ENCODE results near the gene HMMR. TPM values are rescaled to one million over a fixed set of nuclear protein-coding genes. Genes with fewer than 3 reads are reported as not detected.
A peak's percentile ranks its signal among the peaks of the same experiment; 100 is the strongest.

HMMR gene
- polyA plus RNA-seq, 1 donor from 2014 or later = 3.5 TPM

DNA sequence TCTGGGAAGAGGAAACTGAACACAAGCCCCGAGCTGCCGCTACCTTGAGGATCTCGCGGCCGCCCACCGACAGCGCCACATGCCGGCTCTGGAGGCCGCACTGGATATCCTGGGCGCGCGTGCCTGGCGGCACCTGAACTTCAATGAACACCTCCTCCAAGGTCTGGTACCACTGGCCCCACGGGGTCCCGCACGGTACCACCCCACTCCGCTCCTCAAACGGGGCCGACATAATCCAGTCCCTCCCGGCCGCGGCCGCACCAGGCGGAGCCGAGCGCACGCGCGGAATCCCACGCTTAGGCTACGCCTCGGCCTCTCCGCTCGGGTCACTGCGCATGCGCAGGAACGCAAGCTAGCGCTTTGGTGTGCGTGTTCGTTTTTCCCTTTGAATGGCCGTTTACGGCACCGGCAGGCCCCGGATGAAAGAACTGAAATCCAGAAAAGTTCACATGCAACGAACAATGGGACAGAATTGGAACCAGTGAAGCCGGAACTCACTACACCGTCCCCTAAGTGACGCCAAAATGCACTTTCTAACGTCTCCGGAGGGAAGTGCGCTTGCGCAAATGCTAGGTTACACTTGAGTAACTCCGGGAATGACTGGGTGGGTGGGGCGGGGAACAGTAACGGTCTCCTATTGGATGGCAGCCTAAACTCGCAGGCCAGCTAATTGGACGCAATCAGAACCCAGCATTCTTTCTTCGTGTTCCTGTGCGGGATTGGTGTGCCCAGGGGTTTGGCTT is 442 bp upstream of the HMMR start, which contains the start of gene NUDCD2:
TSS of gene NUDCD2 (minus strand) at position 284 of the 743 bp plus-strand sequence. CDS start at position 232, 52 bp downstream.
- Histone ChIP-seq H3K9me2 (ENCODE audit: insufficient read depth, low read length) (no peaks in the 10 kb centered on the region), H2AFZ (ENCODE audit: low read depth, low read length) (peak within 1 kb of the TSS; percentile 85), H3K4me3 (ENCODE audit: low read length) (peak within 1 kb of the TSS; percentile 76), H3K79me2 (replicated peaks; ENCODE audit: insufficient read depth, low read length) (peaks cover 20% of the 10 kb centered on the region), H4K20me1 (ENCODE audit: insufficient read depth) (no peaks in the 10 kb centered on the region), H3K4me2 (ENCODE audit: low read length) (peak within 1 kb of the TSS; percentile 90), H3K36me3 (ENCODE audit: insufficient read depth, low read length) (no peaks in the 10 kb centered on the region), H3K9me3 (ENCODE audit: low read length) (no peaks in the 10 kb centered on the region), H3K27me3 (ENCODE audit: insufficient read depth, low read depth, low read length) (no peaks in the 10 kb centered on the region), H3K9ac (ENCODE audit: low read length) (peak within 1 kb of the TSS; percentile 82), H3K27ac (ENCODE audit: low read length) (peak within 1 kb of the TSS; percentile 87), H3F3A (ENCODE audit: insufficient read depth, low read length, poor library complexity, severe bottlenecking) (peaks cover 3% of the 10 kb centered on the region)
- TF ChIP-seq MXI1 (conservative IDR thresholded peaks at IDR 0.05; ENCODE audit: poor library complexity, severe bottlenecking) (peak; percentile 97), EP300 (conservative IDR thresholded peaks at IDR 0.05; ENCODE audit: poor library complexity, severe bottlenecking) (peak; percentile 64), EZH2 (IDR thresholded peaks at IDR 0.05; ENCODE audit: borderline replicate concordance, insufficient read depth, low read length, poor library complexity, severe bottlenecking) (no peak), TAF1 (IDR thresholded peaks at IDR 0.05; ENCODE audit: low read depth) (peak; percentile 95), SMC3 (conservative IDR thresholded peaks at IDR 0.05; ENCODE audit: poor library complexity) (peak; percentile 62), POLR2AphosphoS5 (IDR thresholded peaks at IDR 0.05) (peak; percentile 97), RAD21 (conservative IDR thresholded peaks at IDR 0.05) (peak; percentile 62)
- TF ChIP-seq, protein P1, sequence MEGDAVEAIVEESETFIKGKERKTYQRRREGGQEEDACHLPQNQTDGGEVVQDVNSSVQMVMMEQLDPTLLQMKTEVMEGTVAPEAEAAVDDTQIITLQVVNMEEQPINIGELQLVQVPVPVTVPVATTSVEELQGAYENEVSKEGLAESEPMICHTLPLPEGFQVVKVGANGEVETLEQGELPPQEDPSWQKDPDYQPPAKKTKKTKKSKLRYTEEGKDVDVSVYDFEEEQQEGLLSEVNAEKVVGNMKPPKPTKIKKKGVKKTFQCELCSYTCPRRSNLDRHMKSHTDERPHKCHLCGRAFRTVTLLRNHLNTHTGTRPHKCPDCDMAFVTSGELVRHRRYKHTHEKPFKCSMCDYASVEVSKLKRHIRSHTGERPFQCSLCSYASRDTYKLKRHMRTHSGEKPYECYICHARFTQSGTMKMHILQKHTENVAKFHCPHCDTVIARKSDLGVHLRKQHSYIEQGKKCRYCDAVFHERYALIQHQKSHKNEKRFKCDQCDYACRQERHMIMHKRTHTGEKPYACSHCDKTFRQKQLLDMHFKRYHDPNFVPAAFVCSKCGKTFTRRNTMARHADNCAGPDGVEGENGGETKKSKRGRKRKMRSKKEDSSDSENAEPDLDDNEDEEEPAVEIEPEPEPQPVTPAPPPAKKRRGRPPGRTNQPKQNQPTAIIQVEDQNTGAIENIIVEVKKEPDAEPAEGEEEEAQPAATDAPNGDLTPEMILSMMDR (IDR thresholded peaks at IDR 0.05; ENCODE audit: poor library complexity, severe bottlenecking) = peak; percentile 74
- TF ChIP-seq, protein P2, sequence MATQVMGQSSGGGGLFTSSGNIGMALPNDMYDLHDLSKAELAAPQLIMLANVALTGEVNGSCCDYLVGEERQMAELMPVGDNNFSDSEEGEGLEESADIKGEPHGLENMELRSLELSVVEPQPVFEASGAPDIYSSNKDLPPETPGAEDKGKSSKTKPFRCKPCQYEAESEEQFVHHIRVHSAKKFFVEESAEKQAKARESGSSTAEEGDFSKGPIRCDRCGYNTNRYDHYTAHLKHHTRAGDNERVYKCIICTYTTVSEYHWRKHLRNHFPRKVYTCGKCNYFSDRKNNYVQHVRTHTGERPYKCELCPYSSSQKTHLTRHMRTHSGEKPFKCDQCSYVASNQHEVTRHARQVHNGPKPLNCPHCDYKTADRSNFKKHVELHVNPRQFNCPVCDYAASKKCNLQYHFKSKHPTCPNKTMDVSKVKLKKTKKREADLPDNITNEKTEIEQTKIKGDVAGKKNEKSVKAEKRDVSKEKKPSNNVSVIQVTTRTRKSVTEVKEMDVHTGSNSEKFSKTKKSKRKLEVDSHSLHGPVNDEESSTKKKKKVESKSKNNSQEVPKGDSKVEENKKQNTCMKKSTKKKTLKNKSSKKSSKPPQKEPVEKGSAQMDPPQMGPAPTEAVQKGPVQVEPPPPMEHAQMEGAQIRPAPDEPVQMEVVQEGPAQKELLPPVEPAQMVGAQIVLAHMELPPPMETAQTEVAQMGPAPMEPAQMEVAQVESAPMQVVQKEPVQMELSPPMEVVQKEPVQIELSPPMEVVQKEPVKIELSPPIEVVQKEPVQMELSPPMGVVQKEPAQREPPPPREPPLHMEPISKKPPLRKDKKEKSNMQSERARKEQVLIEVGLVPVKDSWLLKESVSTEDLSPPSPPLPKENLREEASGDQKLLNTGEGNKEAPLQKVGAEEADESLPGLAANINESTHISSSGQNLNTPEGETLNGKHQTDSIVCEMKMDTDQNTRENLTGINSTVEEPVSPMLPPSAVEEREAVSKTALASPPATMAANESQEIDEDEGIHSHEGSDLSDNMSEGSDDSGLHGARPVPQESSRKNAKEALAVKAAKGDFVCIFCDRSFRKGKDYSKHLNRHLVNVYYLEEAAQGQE (IDR thresholded peaks at IDR 0.05; ENCODE audit: borderline replicate concordance) = peak; percentile 84

DNA sequence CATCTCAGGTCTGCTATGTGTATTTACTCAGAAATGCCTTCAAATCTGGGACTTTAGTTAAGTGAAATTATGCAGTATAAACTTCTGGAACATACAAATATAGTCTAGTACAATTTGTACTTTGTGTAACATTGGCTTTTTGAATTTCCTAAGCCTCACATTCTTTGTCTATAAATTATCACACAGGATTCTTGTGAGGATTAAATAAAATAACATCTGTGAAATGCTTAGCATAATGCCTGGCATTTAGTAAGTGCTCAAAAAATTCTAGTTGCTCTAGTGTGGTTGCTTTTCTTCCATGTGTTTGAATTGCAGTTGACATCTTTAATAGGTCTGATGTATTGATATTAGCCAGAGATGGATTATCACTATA is 2.6 kb downstream of the HMMR start:
- no peak for TF ChIP-seq SMC3 (conservative IDR thresholded peaks at IDR 0.05; ENCODE audit: poor library complexity)
- no peak for TF ChIP-seq EZH2 (IDR thresholded peaks at IDR 0.05; ENCODE audit: borderline replicate concordance, insufficient read depth, low read length, poor library complexity, severe bottlenecking)
- TF ChIP-seq TAF1 (IDR thresholded peaks at IDR 0.05; ENCODE audit: low read depth) = no peak
- TF ChIP-seq EP300 (conservative IDR thresholded peaks at IDR 0.05; ENCODE audit: poor library complexity, severe bottlenecking) = no peak
- TF ChIP-seq POLR2AphosphoS5 (IDR thresholded peaks at IDR 0.05) = no peak
- no peak for TF ChIP-seq RAD21 (conservative IDR thresholded peaks at IDR 0.05)
- TF ChIP-seq, protein P1 (IDR thresholded peaks at IDR 0.05; ENCODE audit: poor library complexity, severe bottlenecking) = no peak
- Histone ChIP-seq H3K9ac (ENCODE audit: low read length) (no peak overlapping the region), H3F3A (ENCODE audit: insufficient read depth, low read length, poor library complexity, severe bottlenecking) (peaks cover 3% of the 10 kb centered on the region), H3K9me3 (ENCODE audit: low read length) (no peaks in the 10 kb centered on the region), H3K79me2 (replicated peaks; ENCODE audit: insufficient read depth, low read length) (peaks cover 8% of the 10 kb centered on the region), H3K4me3 (ENCODE audit: low read length) (no peak overlapping the region), H4K20me1 (ENCODE audit: insufficient read depth) (no peaks in the 10 kb centered on the region), H3K9me2 (ENCODE audit: insufficient read depth, low read length) (no peaks in the 10 kb centered on the region), H2AFZ (ENCODE audit: low read depth, low read length) (no peak overlapping the region), H3K27ac (ENCODE audit: low read length) (no peak overlapping the region), H3K4me2 (ENCODE audit: low read length) (no peak overlapping the region), H3K36me3 (ENCODE audit: insufficient read depth, low read length) (no peaks in the 10 kb centered on the region), H3K27me3 (ENCODE audit: insufficient read depth, low read depth, low read length) (no peaks in the 10 kb centered on the region)
